ENCODE measurements around the gene INO80C.
"Not testable (repeated sequence)": the region's sequence is repeated elsewhere in the genome, so short reads cannot be mapped to it uniquely, and the experiment has no call there.

INO80C gene

GRCh38 chr18:35458271-35458670 is 39.5 kb downstream of the INO80C start:
- no peak for DNase-seq

- no peak for DNase-seq
These were observed 40.5 kb downstream of the INO80C start for GRCh38 chr18:35457140-35457704.

- DNase-seq: no peak
These were observed 41.6 kb downstream of the INO80C start for GRCh38 chr18:35455926-35456763.

- no peak for DNase-seq
These were observed 43.0 kb downstream of the INO80C start for GRCh38 chr18:35454803-35455202.

GRCh38 chr18:35453065-35453464 is 44.7 kb downstream of the INO80C start:
- not testable (repeated sequence) for DNase-seq

- no peak for DNase-seq
These were observed 45.8 kb downstream of the INO80C start for GRCh38 chr18:35451916-35452315.

GRCh38 chr18:35451032-35451431 is 46.7 kb downstream of the INO80C start:
- no peak for DNase-seq

GRCh38 chr18:35444636-35445035 is 53.1 kb downstream of the INO80C start:
- DNase-seq: no peak

- no peak for DNase-seq
These were observed 53.9 kb downstream of the INO80C start for GRCh38 chr18:35443847-35444246.

GRCh38 chr18:35443434-35443833 is 54.3 kb downstream of the INO80C start:
- DNase-seq: no peak

- DNase-seq: no peak
These were observed 55.1 kb downstream of the INO80C start for GRCh38 chr18:35442701-35443100.

- DNase-seq: no peak
These were observed 55.7 kb downstream of the INO80C start for GRCh38 chr18:35441857-35442595.

GRCh38 chr18:35438480-35439234 is 59.1 kb downstream of the INO80C start:
- DNase-seq: no peak

GRCh38 chr18:35437836-35438235 is 59.9 kb downstream of the INO80C start:
- DNase-seq: no peak

GRCh38 chr18:35436076-35436649 is 61.6 kb downstream of the INO80C start:
- no peak for DNase-seq

- DNase-seq: no peak
These were observed 62.4 kb downstream of the INO80C start for GRCh38 chr18:35435401-35435800.

GRCh38 chr18:35432565-35433001 is 65.2 kb downstream of the INO80C start:
- no peak for DNase-seq

GRCh38 chr18:35431374-35431741 is 66.4 kb downstream of the INO80C start:
- DNase-seq: no peak

GRCh38 chr18:35430721-35431373 is 66.9 kb downstream of the INO80C start:
- no peak for DNase-seq

GRCh38 chr18:35426786-35427185 is 71.0 kb downstream of the INO80C start:
- DNase-seq: no peak

- no peak for DNase-seq
These were observed 73.4 kb downstream of the INO80C start for GRCh38 chr18:35424356-35424755.

- DNase-seq: no peak
These were observed 75.5 kb downstream of the INO80C start for GRCh38 chr18:35422237-35422636.
